ENCODE measurements around the gene H6PD.

H6PD gene

GRCh38 chr1:9195651-9196050, 38.9 kb upstream of the H6PD start:
- TF ChIP-seq USF1 (IDR thresholded peaks at IDR 0.05) (no peak), YY1 (IDR thresholded peaks at IDR 0.05; ENCODE audit: low read depth) (no peak), NFIC (IDR thresholded peaks at IDR 0.05) (no peak), MAX (IDR thresholded peaks at IDR 0.05) (no peak), EP300 (IDR thresholded peaks at IDR 0.05; ENCODE audit: borderline replicate concordance) (no peak), EGR1 (IDR thresholded peaks at IDR 0.05) (no peak), TEAD4 (IDR thresholded peaks at IDR 0.05) (no peak), TAF1 (IDR thresholded peaks at IDR 0.05; ENCODE audit: low read depth) (no peak), FOXM1 (IDR thresholded peaks at IDR 0.05; ENCODE audit: borderline replicate concordance, low read depth) (no peak), CEBPB (IDR thresholded peaks at IDR 0.05) (no peak), ZBTB7A (IDR thresholded peaks at IDR 0.05; ENCODE audit: low read depth) (no peak), RAD21 (IDR thresholded peaks at IDR 0.05; ENCODE audit: low read depth) (no peak), CREB1 (IDR thresholded peaks at IDR 0.05; ENCODE audit: low read depth) (no peak), TCF12 (IDR thresholded peaks at IDR 0.05; ENCODE audit: low read depth) (no peak)
- TF ChIP-seq, protein P1, sequence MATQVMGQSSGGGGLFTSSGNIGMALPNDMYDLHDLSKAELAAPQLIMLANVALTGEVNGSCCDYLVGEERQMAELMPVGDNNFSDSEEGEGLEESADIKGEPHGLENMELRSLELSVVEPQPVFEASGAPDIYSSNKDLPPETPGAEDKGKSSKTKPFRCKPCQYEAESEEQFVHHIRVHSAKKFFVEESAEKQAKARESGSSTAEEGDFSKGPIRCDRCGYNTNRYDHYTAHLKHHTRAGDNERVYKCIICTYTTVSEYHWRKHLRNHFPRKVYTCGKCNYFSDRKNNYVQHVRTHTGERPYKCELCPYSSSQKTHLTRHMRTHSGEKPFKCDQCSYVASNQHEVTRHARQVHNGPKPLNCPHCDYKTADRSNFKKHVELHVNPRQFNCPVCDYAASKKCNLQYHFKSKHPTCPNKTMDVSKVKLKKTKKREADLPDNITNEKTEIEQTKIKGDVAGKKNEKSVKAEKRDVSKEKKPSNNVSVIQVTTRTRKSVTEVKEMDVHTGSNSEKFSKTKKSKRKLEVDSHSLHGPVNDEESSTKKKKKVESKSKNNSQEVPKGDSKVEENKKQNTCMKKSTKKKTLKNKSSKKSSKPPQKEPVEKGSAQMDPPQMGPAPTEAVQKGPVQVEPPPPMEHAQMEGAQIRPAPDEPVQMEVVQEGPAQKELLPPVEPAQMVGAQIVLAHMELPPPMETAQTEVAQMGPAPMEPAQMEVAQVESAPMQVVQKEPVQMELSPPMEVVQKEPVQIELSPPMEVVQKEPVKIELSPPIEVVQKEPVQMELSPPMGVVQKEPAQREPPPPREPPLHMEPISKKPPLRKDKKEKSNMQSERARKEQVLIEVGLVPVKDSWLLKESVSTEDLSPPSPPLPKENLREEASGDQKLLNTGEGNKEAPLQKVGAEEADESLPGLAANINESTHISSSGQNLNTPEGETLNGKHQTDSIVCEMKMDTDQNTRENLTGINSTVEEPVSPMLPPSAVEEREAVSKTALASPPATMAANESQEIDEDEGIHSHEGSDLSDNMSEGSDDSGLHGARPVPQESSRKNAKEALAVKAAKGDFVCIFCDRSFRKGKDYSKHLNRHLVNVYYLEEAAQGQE (IDR thresholded peaks at IDR 0.05; ENCODE audit: low read depth): no peak

DNA sequence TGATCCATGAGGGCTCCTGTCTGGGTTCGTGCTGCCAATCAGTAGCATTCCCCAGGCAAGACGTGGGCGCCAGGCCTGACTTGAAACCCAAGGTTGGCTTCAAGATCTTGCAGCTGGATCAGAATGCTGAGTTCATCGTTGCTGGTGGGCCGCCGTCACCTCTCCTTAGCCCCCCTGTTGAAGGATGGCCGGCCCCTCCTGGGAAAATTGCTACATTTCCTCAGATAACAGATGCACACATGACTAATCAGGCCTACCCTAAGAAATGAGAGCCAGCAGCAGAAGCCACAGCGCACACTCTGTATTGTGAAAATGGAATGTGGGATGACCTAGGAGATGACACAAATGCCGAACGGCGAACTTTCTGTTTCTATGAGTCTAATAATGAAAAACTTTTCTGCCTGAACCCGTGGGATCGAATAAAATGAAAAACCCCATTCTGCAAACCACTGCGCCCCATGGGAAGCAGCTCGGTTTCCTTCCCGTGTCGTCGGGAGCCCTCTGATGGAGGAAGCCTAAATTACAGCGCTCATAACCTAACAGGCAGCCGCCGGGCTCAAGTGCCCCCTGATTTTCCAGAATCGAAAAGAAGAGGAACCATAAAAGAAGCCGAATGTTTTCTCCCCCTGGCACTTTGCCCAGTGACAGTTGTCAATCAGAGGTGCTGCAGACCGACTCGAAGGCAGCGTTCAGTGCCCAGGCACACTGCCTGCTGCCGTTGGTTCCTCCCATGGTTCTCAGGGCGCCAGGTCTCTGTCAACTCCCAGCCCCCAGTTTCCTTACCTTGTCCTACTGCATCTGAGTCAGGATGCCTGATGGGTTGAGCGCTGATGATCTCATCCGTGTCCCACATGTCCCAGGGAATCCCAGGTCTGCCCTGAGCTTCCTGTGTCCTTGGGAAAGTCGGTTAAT, 38.2 kb upstream of the H6PD start:
- TF ChIP-seq CEBPB (IDR thresholded peaks at IDR 0.05) (no peak), RAD21 (IDR thresholded peaks at IDR 0.05; ENCODE audit: low read depth) (peak; percentile 96), ZBTB7A (IDR thresholded peaks at IDR 0.05; ENCODE audit: low read depth) (no peak), CREB1 (IDR thresholded peaks at IDR 0.05; ENCODE audit: low read depth) (no peak)

DNA sequence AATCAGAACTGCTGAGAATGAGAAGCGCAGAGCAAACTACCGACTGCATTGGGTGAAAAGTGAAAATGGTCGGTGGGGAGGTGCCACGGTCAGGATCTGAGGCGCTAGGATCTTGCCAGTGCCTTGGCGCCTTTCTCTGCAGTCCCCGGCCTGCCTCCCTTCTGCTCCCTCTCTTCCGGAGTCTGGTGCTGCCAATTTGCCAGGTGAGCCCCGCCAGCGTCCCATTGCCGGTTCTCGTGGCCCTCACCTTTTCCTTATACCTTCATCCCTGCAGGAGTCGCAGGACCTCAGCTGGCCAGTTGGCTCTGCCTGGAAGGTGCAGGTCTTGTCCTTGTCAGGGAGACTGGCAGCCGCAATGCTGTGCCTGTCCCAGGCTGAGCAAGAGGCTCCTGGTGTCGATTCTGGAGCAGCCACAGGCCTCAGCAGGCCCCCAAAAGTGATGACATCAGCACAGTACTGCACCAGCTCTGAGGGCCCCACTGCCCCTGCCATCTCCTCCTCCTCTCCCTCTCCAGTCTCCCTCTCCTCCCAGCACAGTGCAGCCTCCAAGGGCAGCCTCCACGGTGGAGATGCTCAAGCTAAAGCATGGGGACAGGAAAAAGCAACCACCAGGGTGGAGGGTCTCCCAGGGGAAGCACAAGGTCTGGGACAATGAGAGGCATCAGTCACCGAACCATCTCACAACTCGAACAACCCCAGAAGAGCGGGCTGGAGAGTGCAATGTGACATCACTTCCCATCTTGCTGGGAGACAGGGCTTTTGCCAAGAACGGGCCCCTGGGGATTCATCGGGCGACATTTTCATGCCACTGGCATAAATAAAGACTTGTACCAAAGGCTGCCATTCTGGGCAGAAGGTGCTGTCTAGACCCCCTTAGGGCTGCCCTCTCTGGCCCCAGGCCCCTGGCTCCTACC, 37.1 kb upstream of the H6PD start:
- TF ChIP-seq CEBPB (IDR thresholded peaks at IDR 0.05): no peak
- no peak for TF ChIP-seq NFIC (IDR thresholded peaks at IDR 0.05)
- TF ChIP-seq YY1 (IDR thresholded peaks at IDR 0.05; ENCODE audit: low read depth): no peak
- no peak for TF ChIP-seq RAD21 (IDR thresholded peaks at IDR 0.05; ENCODE audit: low read depth)
- no peak for TF ChIP-seq USF1 (IDR thresholded peaks at IDR 0.05)
- no peak for TF ChIP-seq EP300 (IDR thresholded peaks at IDR 0.05; ENCODE audit: borderline replicate concordance)
- no peak for TF ChIP-seq TAF1 (IDR thresholded peaks at IDR 0.05; ENCODE audit: low read depth)
- TF ChIP-seq TCF12 (IDR thresholded peaks at IDR 0.05; ENCODE audit: low read depth): no peak
- no peak for TF ChIP-seq TEAD4 (IDR thresholded peaks at IDR 0.05)
- TF ChIP-seq CREB1 (IDR thresholded peaks at IDR 0.05; ENCODE audit: low read depth): no peak
- TF ChIP-seq, protein P1 (IDR thresholded peaks at IDR 0.05; ENCODE audit: low read depth): no peak
- no peak for TF ChIP-seq MAX (IDR thresholded peaks at IDR 0.05)
- no peak for TF ChIP-seq ZBTB7A (IDR thresholded peaks at IDR 0.05; ENCODE audit: low read depth)
- TF ChIP-seq FOXM1 (IDR thresholded peaks at IDR 0.05; ENCODE audit: borderline replicate concordance, low read depth): no peak
- TF ChIP-seq EGR1 (IDR thresholded peaks at IDR 0.05): no peak

GRCh38 chr1:9198538-9199361, 35.8 kb upstream of the H6PD start:
- TF ChIP-seq ZBTB7A (IDR thresholded peaks at IDR 0.05; ENCODE audit: low read depth) (no peak), RAD21 (IDR thresholded peaks at IDR 0.05; ENCODE audit: low read depth) (no peak), TCF12 (IDR thresholded peaks at IDR 0.05; ENCODE audit: low read depth) (no peak), CREB1 (IDR thresholded peaks at IDR 0.05; ENCODE audit: low read depth) (no peak), MAX (IDR thresholded peaks at IDR 0.05) (no peak), YY1 (IDR thresholded peaks at IDR 0.05; ENCODE audit: low read depth) (no peak), TEAD4 (IDR thresholded peaks at IDR 0.05) (no peak), FOXM1 (IDR thresholded peaks at IDR 0.05; ENCODE audit: borderline replicate concordance, low read depth) (no peak), USF1 (IDR thresholded peaks at IDR 0.05) (no peak), NFIC (IDR thresholded peaks at IDR 0.05) (no peak), EGR1 (IDR thresholded peaks at IDR 0.05) (no peak), TAF1 (IDR thresholded peaks at IDR 0.05; ENCODE audit: low read depth) (no peak), CEBPB (IDR thresholded peaks at IDR 0.05) (no peak)
- TF ChIP-seq, protein P1 (IDR thresholded peaks at IDR 0.05; ENCODE audit: low read depth): no peak

Data from Ishikawa (cell line).